ENCODE measurements around the gene BIN2.

- TF ChIP-seq EZH2 (IDR thresholded peaks at IDR 0.05; ENCODE audit: insufficient read depth, poor library complexity, severe bottlenecking) (no peak), EZH2phosphoT487 (IDR thresholded peaks at IDR 0.05; ENCODE audit: insufficient read depth, low read depth) (no peak)
These were observed 37.4 kb upstream of the BIN2 start for GRCh38 chr12:51361161-51362016.
